Fibroblast of pulmonary artery (primary cell): Measurements from ENCODE around the gene PM20D2.

Experiments used
- DNase-seq: peaks from one replicate; pipeline ENCODE4 v3.0.0-alpha.2; 2010; ENCODE audit warnings: low read depth
- H3K4me3 ChIP-seq: replicated peaks from 2 replicates; pipeline ENCODE4 v1.5.1; 2011; ENCODE audit warnings: low read depth, mild to moderate bottlenecking, control low read depth, low read length, moderate library complexity
- CTCF ChIP-seq: IDR thresholded peaks from 2 replicates; pipeline ENCODE4 v1.5.1; 2011; ENCODE audit warnings: mild to moderate bottlenecking, control low read depth, low read length, inconsistent platforms; ENCODE audit errors: missing control alignments

The PM20D2 gene

GRCh38 chr6:89145956-89146717 is at the start of gene PM20D2:
Gene PM20D2 (plus strand): TSS chr6:89146055. CDS start chr6:89146145, 90 bp downstream.
- TF ChIP-seq CTCF: no peak
- peak within 1 kb of the TSS; percentile 58 for H3K4me3 ChIP-seq
- peak; percentile 23 for DNase-seq

GRCh38 chr6:89098461-89098860 is 47.4 kb upstream of the PM20D2 start:
- no peak for TF ChIP-seq CTCF
- no peak for DNase-seq

GRCh38 chr6:89100114-89100513 is 45.7 kb upstream of the PM20D2 start:
- DNase-seq: no peak
- H3K4me3 ChIP-seq: no peak overlapping the region
- TF ChIP-seq CTCF: no peak

More at GRCh38 chr6:89098461-89098860, 47.4 kb upstream of the PM20D2 start:
- H3K4me3 ChIP-seq: no peak overlapping the region

GRCh38 chr6:89110284-89110683 is 35.6 kb upstream of the PM20D2 start:
- no peak for TF ChIP-seq CTCF
- DNase-seq: no peak
- H3K4me3 ChIP-seq: no peak overlapping the region

GRCh38 chr6:89111933-89112332 is 33.9 kb upstream of the PM20D2 start:
- no peak for TF ChIP-seq CTCF
- DNase-seq: no peak
- no peak overlapping the region for H3K4me3 ChIP-seq

- TF ChIP-seq CTCF: no peak
- no peak for DNase-seq
- H3K4me3 ChIP-seq: peak overlapping the region; percentile 57
Measured at GRCh38 chr6:89116702-89117101, 29.2 kb upstream of the PM20D2 start.
